Heart left ventricle (tissue), 11 donors: ENCODE measurements around the gene CADPS2. TPM values are rescaled to one million over a fixed set of nuclear protein-coding genes. Genes with fewer than 3 reads are reported as not detected.

ENCODE experiments used
- polyA plus RNA-seq, 2 donors: library from polyadenylated mRNA; stranded (reverse); fragments of 200-250 nt; gene quantifications; one replicate each; pipeline ENCODE4 v1.2.3, GENCODE V29; 2013
- total RNA-seq, 9 donors: library from RNA; depleted of rRNA in 2 of 9; stranded (reverse); fragments of >200 nt in 2 of 9; fragmentation: NEBNext Ultra II Directional in 3 of 9; extraction: Animal tissue kit (Norgen Biotek cat#: 25700) in 3 of 9; gene quantifications; one replicate each; pipeline versions ENCODE4 v1.1.0 to v1.2.4, GENCODE V29; 2016 to 2023
- donor health status: ischemic (EF 13 %, LVEDD 7.1; RV severe dilation, severe dysfunction).
- donor health status: healthy with polysubstance abuse.
- donor health status: DM: no; HTN: yes; CAD: no.
- donor health status: DM: no; HTN: no; CAD: no.
- donor health status: ischemic (EF 25% LVEDD 5.7; RV mildly dilated, moderate dysfunction).
- donor health status: healthy.
- donor health status: DM: yes; HTN: yes; CAD: no.
- donor health status: PGD.
- donor health status: nonischemic (EF 23%, LVEDD 6.1; RV moderate dilation, normal function).

CADPS2 gene
- total and polyA plus RNA-seq, 11 donors: 6.5 to 29.0 (median 10.3) TPM

Other genes with a start within 250 kb of the CADPS2 start
- under 1 TPM in 6 of 9 donors, not detected in 3; 0.19 to 0.69 (median 0.38) TPM for gene RNF133, start 187.3 kb downstream of the CADPS2 start, total RNA-seq
- gene RNF133, start 187.3 kb downstream of the CADPS2 start, polyA plus RNA-seq: under 1 TPM in 1 of 2 donors, not detected in 1; 0.06 TPM
- under 1 TPM in 3 of 9 donors, not detected in 6; 0.20 to 0.40 (median 0.29) TPM for gene RNF148, start 183.5 kb downstream of the CADPS2 start, total RNA-seq
- under 1 TPM; 0.08 to 0.19 TPM for gene RNF148, start 183.5 kb downstream of the CADPS2 start, polyA plus RNA-seq
- gene TAS2R16, start 109.2 kb upstream of the CADPS2 start, total RNA-seq: not detected
- gene TAS2R16, start 109.2 kb upstream of the CADPS2 start, polyA plus RNA-seq: not detected